B cell (primary cell): ENCODE data around the gene TAF13. TPM values are rescaled to one million over a fixed set of nuclear protein-coding genes. Genes with fewer than 3 reads are reported as not detected.
A peak's percentile ranks its signal among the peaks of the same experiment; 100 is the strongest.

Source experiments
- ATAC-seq: fragments of 200-7000 bp; cut with Tn5 transposase; one replicate; pipeline ENCODE4 v1.10.0; 2021; ENCODE audit warnings: low read depth, mild to moderate bottlenecking, moderate number of reproducible peaks, moderate library complexity
- CTCF ChIA-PET: fragments of 350-600 bp; sonication (Branson Sonifier 250); formaldehyde crosslinking; loops from one replicate; lab custom pipeline; 2021; ENCODE audit warnings: antibody characterized with exemption, inconsistent platforms; lab: Charles Lee
- POLR2A ChIA-PET: fragments of 350-600 bp; sonication (Branson Sonifier 250); formaldehyde crosslinking; loops from one replicate; lab custom pipeline; 2021; ENCODE audit warnings: antibody characterized with exemption; lab: Charles Lee
- DNase-seq: peaks from one replicate; pipeline ENCODE4 v3.0.0; 2013
- H2AFZ ChIP-seq: 2 replicates; pipeline ENCODE4 v1.6.1; 2012; ENCODE audit warnings: mild to moderate bottlenecking, low read depth, low read length; ENCODE audit not compliant: insufficient read depth, poor library complexity, severe bottlenecking
- H3K27ac ChIP-seq, 2 donors: 1 replicate in 1 of 2; 2 replicates in 1 of 2; pipeline ENCODE4 v1.5.1; 2012 to 2013; ENCODE audit warnings: low read length in 2 of 2, mild to moderate bottlenecking in 2 of 2, moderate library complexity in 1 of 2
- H3K27me3 ChIP-seq, 4 experiments: fragments of 200-600 bp in 1 of 4; sonication (generic) in 1 of 4; replicated peaks in 1 of 4; 1 replicate in 2 of 4; 2 replicates in 2 of 4; pipeline versions ENCODE4 v1.6.1 to v1.7.0; 2013 to 2016; ENCODE audit warnings: low read length in 3 of 4, mild to moderate bottlenecking in 2 of 4, mixed read lengths in 1 of 4, moderate library complexity in 1 of 4; ENCODE audit not compliant: insufficient read depth in 4 of 4, control insufficient read depth in 3 of 4; ENCODE audit errors: control extremely low read depth in 1 of 4
- H3K36me3 ChIP-seq, 2 experiments: replicated peaks in 1 of 2; 1 replicate in 1 of 2; 2 replicates in 1 of 2; pipeline versions ENCODE4 v1.6.1 to v1.7.1; 2013; ENCODE audit warnings: low read length in 1 of 2; ENCODE audit not compliant: insufficient read depth in 2 of 2, control insufficient read depth in 1 of 2; ENCODE audit errors: control extremely low read depth in 1 of 2, extremely low read depth in 1 of 2
- H3K4me1 ChIP-seq, 2 donors: fragments of 200-600 bp in 1 of 2; sonication (generic) in 1 of 2; 1 replicate in 1 of 2; 2 replicates in 1 of 2; pipeline versions ENCODE4 v1.5.1 to v1.6.1; 2013 to 2017; ENCODE audit warnings: low read length in 2 of 2; ENCODE audit not compliant: control insufficient read depth in 2 of 2, insufficient read depth in 2 of 2
- H3K4me2 ChIP-seq: replicated peaks from 2 replicates; pipeline ENCODE3; 2012; ENCODE audit warnings: mild to moderate bottlenecking, low read depth, low read length; ENCODE audit not compliant: poor library complexity, severe bottlenecking
- H3K4me3 ChIP-seq, 5 experiments: fragments of 200-600 bp in 1 of 5; sonication (generic) in 1 of 5; 1 replicate in 3 of 5; 2 replicates in 2 of 5; pipeline versions ENCODE4 v1.5.1 to v1.7.0; 2011 to 2016; ENCODE audit warnings: low read length in 4 of 5, mild to moderate bottlenecking in 4 of 5, low read depth in 2 of 5, control low read depth in 1 of 5, moderate library complexity in 1 of 5; ENCODE audit not compliant: insufficient read depth in 1 of 5; ENCODE audit errors: control extremely low read depth in 1 of 5, extremely low read depth in 1 of 5
- H3K79me2 ChIP-seq: fragments of 200-600 bp; sonication (generic); one replicate; pipeline ENCODE4 v1.6.0; 2016; ENCODE audit warnings: low read length; ENCODE audit not compliant: control insufficient read depth, insufficient read depth
- H3K9ac ChIP-seq: fragments of 200-600 bp; sonication (generic); 2 replicates; pipeline ENCODE4 v1.6.1; 2017; ENCODE audit warnings: mild to moderate bottlenecking, low read length, moderate library complexity
- H3K9me3 ChIP-seq, 3 donors: one replicate each; pipeline versions ENCODE4 v1.6.1 to v1.7.1; 2013; ENCODE audit warnings: low read length in 2 of 3; ENCODE audit not compliant: control insufficient read depth in 2 of 3, insufficient read depth in 1 of 3; ENCODE audit errors: control extremely low read depth in 1 of 3
- H4K20me1 ChIP-seq: 2 replicates; pipeline ENCODE4 v1.6.0; 2012; ENCODE audit warnings: mild to moderate bottlenecking, low read length; ENCODE audit not compliant: insufficient read depth, control insufficient read depth, poor library complexity, severe bottlenecking
- H3K27ac Mint-ChIP-seq: one replicate; pipeline ENCODE4 v1.8.0; 2021; ENCODE audit warnings: mixed read lengths
- H3K27me3 Mint-ChIP-seq: one replicate; pipeline ENCODE4 v1.8.0; 2021; ENCODE audit warnings: mixed read lengths
- H3K4me1 Mint-ChIP-seq: one replicate; pipeline ENCODE4 v1.8.0; 2021; ENCODE audit warnings: mixed read lengths
- H3K4me3 Mint-ChIP-seq: one replicate; pipeline ENCODE4 v1.8.0; 2021; ENCODE audit warnings: mixed read lengths
- H3K9me3 Mint-ChIP-seq: one replicate; pipeline ENCODE4 v1.8.0; 2022; ENCODE audit warnings: mixed read lengths; ENCODE audit not compliant: insufficient read depth
- EZH2 ChIP-seq: IDR thresholded peaks from 2 replicates; pipeline ENCODE4 v1.6.1; 2012; ENCODE audit warnings: borderline replicate concordance, low read depth, mild to moderate bottlenecking, moderate library complexity, low read length; ENCODE audit not compliant: insufficient read depth, poor library complexity, severe bottlenecking
- WGBS: methylation state at CpG from one replicate; pipeline ENCODE4 v1.1.5; 2013; ENCODE audit warnings: missing lambda C conversion rate; ENCODE audit not compliant: insufficient coverage; 5-methylcytosine and 5-hydroxymethylcytosine counted together
- intact Hi-C: fragments of 100-400 bp; cut with micrococcal nuclease; formaldehyde crosslinking; loops from one replicate; pipeline ENCODE4 v1.10.0; 2022
- polyA plus RNA-seq: library from polyadenylated mRNA; depleted of rRNA; stranded (reverse); fragments of >200 nt; gene quantifications from 2 replicates; pipeline ENCODE4 v1.2.3, GENCODE V29; 2012
- total RNA-seq, 2 donors: library from RNA; stranded (reverse); fragments of 120-200 nt in 1 of 2; gene quantifications; 1 replicate in 1 of 2; 2 replicates in 1 of 2; pipeline versions ENCODE4 v1.2.3 to v1.2.4, GENCODE V29; 2013 to 2022
- TF ChIP-seq, protein P1 (sequence below): fragments of 200-600 bp; IDR thresholded peaks from one replicate; pipeline ENCODE4 v1.8.0; 2022; ENCODE audit warnings: antibody characterized with exemption, mild to moderate bottlenecking

TAF13 gene
- total and polyA plus RNA-seq, 2 donors (not counting 1 experiment from before 2014, with no cell fraction given): 6.6 to 14.3 TPM

DNA sequence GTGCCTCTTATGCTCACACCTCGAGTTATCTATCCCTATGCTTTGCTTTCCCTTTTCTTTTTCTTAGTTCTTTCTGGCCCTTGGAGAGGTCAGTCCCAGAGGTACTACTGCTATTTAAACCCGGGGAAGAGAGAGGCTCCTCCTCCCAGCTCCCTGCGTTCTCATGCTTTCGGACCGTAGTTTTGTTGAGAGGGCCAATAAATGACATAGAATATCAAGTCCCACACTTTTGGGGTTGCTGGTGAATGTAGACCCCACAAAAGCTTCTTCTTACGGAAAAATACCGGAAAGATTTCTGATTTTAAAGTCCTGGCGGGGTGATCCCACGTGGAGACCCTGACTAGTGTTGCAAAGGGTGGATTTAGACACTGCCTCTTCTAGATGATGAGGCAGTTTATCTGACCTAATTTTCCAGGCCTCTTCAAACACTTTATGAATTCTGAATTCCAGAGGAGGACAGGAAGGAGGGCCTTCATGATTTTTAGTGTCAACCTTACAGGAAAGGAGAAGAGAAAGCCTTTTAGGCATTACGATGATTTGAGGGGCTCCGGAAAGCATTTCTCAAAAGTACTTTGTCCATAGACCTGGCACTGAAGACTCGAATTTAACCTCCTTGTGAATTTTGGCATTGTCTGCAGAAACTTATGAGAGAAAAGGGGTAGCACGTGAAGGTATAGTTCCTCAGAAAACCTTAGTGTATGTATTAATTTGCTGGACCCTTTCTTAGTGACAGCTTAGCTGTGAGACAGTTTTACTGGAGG lies 15.5 kb upstream of the TAF13 start:
- no peaks in the 10 kb centered on the region for H3K27me3 Mint-ChIP-seq
- TF ChIP-seq, protein P1, sequence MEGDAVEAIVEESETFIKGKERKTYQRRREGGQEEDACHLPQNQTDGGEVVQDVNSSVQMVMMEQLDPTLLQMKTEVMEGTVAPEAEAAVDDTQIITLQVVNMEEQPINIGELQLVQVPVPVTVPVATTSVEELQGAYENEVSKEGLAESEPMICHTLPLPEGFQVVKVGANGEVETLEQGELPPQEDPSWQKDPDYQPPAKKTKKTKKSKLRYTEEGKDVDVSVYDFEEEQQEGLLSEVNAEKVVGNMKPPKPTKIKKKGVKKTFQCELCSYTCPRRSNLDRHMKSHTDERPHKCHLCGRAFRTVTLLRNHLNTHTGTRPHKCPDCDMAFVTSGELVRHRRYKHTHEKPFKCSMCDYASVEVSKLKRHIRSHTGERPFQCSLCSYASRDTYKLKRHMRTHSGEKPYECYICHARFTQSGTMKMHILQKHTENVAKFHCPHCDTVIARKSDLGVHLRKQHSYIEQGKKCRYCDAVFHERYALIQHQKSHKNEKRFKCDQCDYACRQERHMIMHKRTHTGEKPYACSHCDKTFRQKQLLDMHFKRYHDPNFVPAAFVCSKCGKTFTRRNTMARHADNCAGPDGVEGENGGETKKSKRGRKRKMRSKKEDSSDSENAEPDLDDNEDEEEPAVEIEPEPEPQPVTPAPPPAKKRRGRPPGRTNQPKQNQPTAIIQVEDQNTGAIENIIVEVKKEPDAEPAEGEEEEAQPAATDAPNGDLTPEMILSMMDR: no peak
- TF ChIP-seq EZH2: no peak
- ATAC-seq (peak; percentile 37), DNase-seq (no peak)
- peak overlapping the region; percentile 91 for H2AFZ ChIP-seq
- CTCF ChIA-PET: interaction anchor here (1.0 to 3.1 kb wide), 4 partner anchors 8 to 49 kb away, joined by 3 to 25 read pairs (median 8); partner anchors contain the start of genes TAF13 and WDR47
- peak overlapping the region; percentile 88 to 99 (median 93) for H3K4me3 ChIP-seq
- peaks cover 25 to 28% of the 10 kb centered on the region in 2 donors for H3K4me1 ChIP-seq
- intact Hi-C loops: loop anchor here (2.0 to 10.0 kb wide), 4 partner anchors 128 to 536 kb away; partner anchors contain the start of genes CLCC1, GPSM2 and STXBP3
- no peaks in the 10 kb centered on the region for H3K27me3 ChIP-seq
- 0% methylated on average over 2 of the region's 13 CpGs for WGBS
- POLR2A ChIA-PET: interaction anchor here (0.6 to 2.8 kb wide), 5 partner anchors 9 to 128 kb away, joined by 3 to 38 read pairs (median 10); partner anchors contain the start of genes CLCC1, ELAPOR1, TAF13 and WDR47
- peaks cover 0 to 17% (median 0%) of the 10 kb centered on the region in 3 donors for H3K9me3 ChIP-seq
- peaks cover 43% of the 10 kb centered on the region for H3K79me2 ChIP-seq
- H3K4me1 Mint-ChIP-seq: peaks cover 33% of the 10 kb centered on the region
- peak overlapping the region; percentile 94 for H3K27ac Mint-ChIP-seq
- peak overlapping the region; percentile 92 for H3K4me3 Mint-ChIP-seq
- peaks cover 0 to 19% of the 10 kb centered on the region in 2 experiments for H3K36me3 ChIP-seq
- no peaks in the 10 kb centered on the region for H4K20me1 ChIP-seq
- H3K27ac ChIP-seq: peak overlapping the region; percentile 96 to 98
- no peaks in the 10 kb centered on the region for H3K9me3 Mint-ChIP-seq
- peak overlapping the region; percentile 99 for H3K9ac ChIP-seq
- peak overlapping the region; percentile 99 for H3K4me2 ChIP-seq
